ENCODE measurements around the gene GID8. TPM values are rescaled to one million over a fixed set of nuclear protein-coding genes. Genes with fewer than 3 reads are reported as not detected.
"Not testable (repeated sequence)": the region's sequence is repeated elsewhere in the genome, so short reads cannot be mapped to it uniquely, and the experiment has no call there.

Gene GID8
- total RNA-seq, 1 donor from 2014 or later, result 31.5 TPM

DNA sequence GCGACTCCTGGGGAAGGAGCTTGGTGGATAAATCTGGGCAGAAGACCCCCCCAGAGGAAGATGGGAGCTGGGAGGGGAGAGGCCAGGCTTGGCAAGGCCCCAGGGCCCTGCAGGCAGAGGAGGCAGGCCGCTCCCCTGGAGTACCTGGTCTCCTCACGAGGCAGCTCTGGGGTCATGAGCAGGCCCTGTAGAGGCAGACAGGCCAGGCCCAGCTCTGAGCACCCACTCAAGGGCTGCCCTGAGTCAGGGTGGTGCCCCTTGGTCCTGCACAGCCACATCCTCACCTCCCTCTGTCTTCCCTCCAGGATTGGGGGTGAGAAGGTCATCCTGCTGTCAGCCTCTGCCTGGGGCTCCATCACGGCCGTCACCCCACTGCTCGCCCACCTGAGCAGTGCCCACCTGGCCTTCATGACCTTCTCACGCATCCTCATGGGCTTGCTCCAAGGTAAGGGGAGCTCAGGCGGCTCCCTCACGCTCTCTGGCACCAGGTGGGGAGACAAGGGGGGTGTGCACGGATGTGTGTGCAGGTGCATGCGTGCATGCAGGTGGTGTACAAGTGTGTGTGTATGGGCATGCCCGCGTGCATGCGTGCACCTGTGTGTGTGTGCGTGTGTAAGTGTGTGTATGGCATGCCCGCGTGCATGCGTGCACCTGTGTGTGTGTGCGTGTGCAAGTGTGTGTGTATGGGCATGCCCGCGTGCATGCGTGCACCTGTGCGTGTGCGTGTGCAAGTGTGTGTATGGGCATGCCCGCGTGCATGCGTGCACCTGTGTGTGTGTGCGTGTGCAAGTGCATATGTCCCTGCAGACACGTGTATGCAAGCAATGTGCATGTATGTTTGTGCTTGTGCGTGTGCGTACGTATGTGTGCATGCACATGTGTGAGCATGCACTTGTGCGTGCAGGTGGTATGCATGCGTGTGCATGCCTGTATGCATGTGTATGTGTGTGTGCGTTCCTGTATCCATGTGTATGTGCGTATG, 19.5 kb downstream of the GID8 start:
- no peak for DNase-seq (ENCODE audit: low spot score)

DNA sequence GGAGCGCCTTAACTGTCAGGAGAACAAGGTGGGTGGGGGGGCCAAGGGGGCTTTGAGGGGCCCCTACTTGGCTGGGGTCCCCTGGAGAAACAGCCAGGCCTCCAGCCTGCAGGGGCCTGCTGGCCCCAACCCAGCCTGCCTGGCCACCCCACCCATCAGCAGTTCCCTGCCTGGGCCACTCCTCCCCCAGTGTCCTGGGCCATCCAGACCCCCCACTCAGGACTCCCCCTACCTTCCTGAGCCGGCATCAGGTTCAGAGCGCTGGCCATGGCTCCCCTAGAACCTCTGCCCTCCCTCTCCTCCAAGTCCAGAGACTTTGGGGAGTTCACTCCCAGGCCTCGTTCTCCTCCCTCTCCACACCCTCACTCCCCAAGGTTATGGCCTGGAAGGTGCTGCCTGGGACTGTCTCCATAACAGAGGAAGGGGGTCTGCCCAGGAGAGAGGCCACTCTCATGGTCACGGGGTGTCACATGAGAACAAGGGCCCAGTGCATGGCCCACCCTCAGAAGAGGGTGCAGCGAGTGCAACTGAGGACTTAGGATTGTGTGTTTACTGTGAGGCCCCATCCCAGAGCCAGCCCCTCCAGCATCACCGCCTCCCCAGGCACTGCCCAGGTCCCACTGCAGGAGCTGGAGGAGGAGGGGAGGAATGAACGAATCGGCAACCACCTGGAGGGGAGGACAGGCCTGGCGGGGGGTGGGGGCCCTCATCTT, 20.6 kb downstream of the GID8 start:
- DNase-seq (ENCODE audit: low spot score), result no peak

DNA sequence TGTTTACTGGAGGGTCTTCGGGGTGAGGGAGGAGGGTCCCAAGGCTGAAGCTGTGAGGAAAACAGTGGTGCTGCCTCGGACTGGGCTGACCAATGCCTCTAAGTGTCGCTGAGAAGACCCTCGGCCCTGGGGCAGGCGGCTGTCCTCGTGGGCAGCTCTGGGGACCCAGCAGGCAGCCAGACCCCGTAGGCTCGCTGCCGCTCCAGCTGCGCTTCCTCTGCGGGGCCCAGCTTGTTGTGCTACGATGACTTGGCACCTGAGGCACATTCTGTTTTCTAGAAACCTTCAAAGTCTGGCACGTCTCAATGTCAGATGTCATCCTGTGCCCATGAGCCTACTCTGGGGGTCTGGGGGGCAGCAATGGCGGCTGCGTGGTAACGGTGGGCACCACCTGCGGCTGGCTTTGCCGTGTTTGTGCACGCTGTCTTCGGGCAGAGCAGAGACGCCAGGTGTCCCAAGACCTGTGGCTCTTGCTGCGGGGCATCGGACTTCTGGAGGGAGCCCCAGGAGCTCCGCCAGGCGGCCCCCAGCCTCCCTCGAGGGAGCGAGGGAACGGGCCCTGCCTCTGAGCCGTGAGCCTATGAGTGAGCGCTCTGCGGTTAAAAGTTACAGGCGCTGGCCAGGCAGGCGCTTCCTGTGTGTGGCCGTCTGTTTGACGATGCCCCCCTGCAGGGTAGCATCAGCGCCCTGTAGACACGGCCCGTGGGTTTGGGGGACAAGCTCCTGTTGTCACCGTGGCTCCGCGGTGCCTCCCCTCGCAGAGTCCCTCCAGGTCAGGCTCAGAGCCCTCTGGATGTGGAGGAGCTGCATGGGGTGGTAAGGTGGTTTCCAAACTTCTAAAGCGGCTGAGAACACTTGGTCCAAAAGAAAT, 21.4 kb downstream of the GID8 start:
- DNase-seq (ENCODE audit: low spot score), result no peak

DNA sequence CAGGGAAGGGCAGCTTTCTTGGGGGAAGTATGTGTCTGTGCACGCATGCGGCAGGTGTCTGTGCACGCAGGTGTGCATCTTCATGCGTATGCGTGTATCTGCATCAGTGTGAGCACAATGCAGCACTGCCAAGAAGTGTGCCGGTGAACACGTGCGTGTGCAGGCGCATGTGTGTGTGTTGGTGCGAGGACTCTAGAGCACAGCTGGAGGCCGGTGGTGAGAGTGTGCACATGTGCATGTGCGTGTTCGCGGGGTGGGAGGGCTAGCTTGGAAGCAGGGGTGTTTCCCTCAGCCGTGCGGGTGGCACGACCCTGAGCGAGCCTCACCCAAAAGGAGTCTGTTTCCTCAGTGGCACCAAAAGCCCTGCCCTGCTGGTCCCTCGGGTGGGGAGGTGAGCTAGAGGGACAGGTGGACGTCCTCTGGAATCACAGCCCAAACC, 22.1 kb downstream of the GID8 start:
- no peak for DNase-seq (ENCODE audit: low spot score)

DNA sequence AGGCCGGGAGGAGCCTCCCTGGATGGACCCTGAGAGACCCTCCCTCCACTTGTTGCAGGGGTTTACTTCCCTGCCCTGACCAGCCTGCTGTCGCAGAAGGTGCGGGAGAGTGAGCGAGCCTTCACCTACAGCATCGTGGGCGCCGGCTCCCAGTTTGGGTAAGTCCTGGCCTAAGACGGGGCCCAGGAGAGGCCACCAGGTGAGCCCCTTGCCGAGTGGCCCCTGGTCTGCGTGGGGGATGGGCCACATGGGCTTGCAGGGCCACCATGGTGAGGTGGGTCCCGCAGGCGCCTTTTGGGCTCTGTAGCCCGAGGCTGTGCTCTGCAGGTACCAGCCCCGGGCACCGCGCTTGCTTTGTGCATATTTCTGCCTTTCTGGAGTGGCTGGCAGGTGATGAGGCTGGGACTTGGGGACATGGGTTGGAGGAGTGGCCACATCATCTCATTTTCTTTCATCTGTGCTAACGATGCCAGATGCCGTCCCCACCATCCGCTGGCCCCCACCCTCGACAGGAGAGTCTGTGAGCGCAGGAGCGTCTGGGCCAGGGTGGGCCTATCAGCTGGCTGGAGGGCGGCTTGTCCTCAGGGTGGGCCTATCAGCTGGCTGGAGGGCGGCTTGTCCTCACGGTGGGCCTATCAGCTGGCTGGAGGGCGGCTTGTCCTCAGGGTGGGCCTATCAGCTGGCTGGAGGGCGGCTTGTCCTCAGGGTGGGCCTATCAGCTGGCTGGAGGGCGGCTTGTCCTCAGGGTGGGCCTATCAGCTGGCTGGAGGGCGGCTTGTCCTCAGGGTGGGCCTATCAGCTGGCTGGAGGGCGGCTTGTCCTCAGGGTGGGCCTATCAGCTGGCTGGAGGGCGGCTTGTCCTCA, 22.7 kb downstream of the GID8 start:
- not testable (repeated sequence) for DNase-seq (ENCODE audit: low spot score)

DNA sequence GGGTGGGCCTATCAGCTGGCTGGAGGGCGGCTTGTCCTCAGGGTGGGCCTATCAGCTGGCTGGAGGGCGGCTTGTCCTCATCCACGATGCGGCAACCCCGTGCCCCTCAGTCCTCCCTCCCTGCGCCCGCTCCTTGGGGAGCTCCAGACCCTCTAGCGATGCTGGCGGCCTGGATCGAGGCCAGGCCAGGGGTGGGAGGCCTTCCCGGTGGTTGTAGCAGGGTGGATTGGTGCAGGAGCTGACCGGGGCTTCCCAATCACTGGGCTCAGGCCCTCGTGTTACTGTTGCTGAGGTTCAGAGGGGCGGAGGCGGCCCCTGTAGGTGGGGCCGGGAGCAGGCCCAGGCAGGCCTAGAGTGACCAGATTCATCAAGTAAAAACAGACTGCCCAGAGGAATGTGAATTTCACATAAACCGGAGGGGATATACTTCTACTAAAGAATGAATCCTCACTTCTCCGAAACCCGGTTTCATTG, 23.4 kb downstream of the GID8 start:
- peak; percentile 61 for DNase-seq (ENCODE audit: low spot score)

DNA sequence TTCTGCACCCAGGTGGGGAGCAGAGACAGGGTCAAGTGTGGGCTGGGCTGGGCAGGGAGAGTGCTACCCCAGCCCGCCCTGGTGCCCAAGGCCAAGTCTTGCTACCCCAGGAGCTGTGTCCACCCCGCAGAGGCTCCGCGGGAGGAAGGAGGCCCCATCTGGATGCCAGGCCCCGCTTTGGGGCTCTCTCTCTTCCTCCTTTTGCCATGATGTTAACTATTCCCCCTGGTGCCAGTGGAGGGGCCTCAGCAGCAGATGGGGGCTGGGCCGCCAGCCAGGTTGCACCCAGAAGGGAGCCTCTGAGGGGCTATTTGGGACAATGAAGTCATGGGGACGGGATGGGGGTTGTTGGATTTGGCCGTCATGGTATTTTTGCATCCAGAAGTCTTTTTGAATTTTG, 23.9 kb downstream of the GID8 start:
- DNase-seq (ENCODE audit: low spot score), result no peak

DNA sequence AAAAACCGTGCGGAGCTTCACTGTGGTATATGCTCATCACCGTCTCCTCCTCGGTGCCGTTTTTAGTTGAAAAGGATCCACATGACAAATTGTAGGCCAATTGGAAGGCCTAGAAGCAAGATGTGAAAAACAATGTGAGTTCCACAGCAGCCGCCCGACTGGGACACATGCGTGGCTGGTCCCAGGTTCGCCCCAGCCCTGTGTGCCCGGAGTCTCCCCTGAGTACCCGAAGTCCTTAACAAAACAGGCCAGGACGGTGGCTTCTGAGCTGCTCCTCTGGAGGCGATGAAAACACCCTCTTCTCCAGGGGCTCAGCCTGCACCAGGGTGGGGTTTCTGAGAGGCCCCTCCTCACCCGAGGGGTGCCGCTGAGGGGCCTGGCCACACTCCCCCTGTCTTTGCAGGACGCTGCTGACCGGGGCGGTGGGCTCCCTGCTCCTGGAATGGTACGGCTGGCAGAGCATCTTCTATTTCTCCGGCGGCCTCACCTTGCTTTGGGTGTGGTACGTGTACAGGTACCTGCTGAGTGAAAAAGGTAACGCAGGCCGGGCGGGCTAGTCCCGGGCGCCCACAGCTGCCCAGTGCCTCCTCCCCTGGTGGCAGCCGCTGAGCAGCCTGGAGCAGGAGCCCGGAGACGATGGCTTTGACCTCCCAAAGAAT, 24.4 kb downstream of the GID8 start:
- DNase-seq (ENCODE audit: low spot score), result no peak

DNA sequence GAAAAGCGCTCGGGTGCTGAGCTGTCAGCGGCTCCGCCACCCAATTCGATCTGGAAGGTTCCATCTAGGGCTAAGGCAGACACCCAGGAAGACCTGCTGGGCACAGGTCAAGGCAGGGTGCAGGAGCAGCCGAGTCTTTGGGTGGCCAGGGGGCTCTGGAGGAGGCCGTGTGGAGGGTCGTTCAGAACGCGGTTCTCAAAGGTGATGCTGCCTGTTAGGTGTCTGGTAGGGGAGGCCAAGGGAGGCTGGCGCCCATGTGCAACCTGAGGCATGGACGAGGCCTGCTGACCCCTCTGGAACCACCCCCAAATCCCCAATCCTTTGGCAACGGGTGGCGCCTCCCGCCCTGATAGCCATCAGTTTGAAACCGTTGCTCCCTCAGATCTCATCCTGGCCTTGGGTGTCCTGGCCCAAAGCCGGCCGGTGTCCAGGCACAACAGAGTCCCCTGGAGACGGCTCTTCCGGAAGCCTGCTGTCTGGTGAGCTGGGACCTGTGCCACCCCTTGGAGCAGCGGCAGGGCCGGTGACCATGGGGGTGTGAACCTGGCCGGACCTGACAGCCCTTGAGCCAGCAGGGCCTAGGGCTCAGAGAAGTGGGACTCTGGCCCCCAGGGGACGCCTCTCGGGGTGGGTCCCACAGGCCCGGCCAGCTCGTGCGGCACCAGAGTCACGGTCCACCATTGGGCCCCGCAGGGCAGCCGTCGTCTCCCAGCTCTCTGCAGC, 25.1 kb downstream of the GID8 start:
- no peak for DNase-seq (ENCODE audit: low spot score)

DNA sequence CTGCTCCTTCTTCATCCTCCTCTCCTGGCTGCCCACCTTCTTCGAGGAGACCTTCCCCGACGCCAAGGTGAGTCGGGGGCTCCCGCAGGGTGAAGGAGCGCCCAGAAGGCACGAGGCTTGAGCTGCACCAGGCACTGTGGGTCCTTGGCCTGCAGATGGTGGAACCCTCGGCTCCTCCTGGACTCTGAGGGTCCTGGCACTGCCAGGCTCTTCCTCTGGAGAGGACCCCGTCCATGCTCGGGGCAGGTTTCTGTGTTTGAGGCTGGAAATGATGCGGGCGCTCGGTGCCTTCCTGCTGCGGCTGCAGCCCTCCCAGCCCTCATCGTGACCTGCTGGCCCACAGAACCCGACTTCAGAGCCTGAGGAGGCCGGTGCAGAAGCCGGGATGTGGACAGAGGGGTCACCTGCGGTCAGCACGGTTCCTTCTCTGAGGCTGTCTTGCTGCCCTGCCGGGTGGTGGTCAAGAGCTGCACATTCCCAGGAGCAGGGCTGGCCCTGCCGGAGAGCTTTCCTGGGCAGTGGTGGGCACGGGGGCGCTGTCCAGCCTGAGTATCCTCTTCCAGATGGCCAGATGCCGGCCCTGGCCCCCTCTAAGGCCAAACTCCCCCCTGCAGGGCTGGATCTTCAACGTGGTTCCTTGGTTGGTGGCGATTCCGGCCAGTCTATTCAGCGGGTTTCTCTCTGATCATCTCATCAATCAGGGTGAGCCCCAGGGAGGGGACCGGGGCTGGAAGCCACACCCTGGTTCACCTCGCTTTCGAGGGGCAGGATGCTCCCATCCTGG, 25.9 kb downstream of the GID8 start:
- no peak for DNase-seq (ENCODE audit: low spot score)

DNA sequence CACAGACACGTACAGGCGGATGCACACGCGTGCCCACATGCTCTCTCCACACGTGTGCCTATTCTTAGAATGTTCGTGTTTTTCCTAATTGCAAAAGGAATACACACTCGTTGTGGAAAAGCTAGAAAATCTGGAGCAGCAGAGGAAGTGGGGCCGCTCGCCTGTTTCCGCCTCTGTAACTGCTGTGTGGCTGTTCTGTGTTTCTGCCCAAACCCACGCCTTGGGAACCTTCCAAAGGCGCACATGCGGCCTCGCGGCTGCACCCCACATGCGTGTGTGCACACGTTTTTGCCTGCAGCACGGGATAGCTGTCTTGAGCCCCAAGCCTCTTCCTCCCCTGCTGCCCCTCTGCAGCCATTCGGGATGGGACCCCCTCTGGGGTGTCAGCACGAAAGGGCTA, 26.8 kb downstream of the GID8 start:
- DNase-seq (ENCODE audit: low spot score), result no peak

DNA sequence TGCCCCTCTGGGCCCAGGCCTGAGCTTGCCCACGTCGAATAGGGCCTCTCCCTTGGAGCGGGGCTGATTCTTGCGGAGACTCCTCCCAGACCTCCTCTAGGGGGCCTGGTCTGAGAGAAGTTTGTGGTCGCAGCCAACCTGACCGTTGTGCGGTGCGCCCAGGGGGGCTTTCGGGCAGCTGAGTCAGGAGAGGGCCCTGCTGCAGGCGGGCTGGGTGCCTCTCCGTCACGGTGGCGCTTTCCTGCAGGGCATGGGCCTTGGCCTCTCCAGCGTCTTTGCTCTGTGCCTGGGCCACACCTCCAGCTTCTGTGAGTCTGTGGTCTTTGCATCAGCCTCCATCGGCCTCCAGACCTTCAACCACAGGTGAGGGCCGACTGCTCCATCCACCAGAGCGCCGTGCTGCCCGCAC, 27.4 kb downstream of the GID8 start:
- DNase-seq (ENCODE audit: low spot score), result no peak

DNA sequence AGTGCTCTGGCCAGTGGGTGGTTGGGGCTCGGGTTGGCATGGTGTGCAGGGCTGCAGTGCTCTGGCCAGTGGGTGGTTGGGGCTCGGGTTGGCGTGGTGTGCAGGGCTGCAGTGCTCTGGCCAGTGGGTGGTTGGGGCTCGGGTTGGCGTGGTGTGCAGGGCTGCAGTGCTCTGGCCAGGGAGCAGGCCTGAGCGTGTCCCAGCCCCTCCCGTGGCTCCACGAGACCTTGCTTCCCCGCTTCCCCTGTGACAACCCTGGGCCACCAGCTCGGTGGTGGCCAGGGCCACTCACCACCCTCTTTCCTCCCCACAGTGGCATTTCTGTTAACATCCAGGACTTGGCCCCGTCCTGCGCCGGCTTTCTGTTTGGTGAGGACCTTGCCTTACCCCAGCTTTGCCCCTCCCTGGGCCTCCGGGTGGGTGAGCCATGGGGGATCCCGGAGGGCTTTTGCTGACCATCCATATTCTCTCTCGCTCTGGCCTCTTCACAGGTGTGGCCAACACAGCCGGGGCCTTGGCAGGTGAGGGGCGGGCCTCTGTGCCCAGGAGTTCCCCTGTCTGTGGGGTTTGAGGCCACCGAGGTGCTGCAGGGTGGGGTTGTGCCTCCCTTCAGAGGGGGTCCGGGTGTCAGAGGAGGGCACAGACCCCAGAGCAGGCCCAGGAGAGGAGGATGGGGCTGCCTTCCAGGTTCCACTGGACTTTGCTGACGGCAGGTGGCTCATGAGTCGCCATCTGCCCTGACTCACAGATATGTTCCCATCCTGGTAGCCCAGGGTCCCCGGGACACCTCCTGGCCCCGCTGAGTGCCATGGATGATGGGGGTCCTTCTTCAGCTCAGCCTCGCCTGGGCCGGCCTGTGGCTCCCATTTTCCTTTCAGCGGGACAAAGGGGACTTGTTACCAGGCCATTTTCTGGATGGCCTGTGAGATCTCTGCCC, 28.5 kb downstream of the GID8 start:
- no peak for DNase-seq (ENCODE audit: low spot score)

DNA sequence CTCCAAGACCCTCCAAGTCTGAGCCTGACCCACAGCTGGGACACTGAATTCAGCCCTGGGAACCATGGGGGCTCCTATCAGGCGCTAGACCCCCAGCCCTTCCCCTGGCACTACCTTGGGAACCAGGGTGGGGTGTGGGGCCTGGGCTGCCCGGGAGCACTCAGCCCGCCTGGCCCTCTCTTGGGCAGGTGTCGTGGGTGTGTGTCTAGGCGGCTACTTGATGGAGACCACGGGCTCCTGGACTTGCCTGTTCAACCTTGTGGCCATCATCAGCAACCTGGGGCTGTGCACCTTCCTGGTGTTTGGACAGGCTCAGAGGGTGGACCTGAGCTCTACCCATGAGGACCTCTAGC, 29.2 kb downstream of the GID8 start:
- DNase-seq (ENCODE audit: low spot score), result no peak

DNA sequence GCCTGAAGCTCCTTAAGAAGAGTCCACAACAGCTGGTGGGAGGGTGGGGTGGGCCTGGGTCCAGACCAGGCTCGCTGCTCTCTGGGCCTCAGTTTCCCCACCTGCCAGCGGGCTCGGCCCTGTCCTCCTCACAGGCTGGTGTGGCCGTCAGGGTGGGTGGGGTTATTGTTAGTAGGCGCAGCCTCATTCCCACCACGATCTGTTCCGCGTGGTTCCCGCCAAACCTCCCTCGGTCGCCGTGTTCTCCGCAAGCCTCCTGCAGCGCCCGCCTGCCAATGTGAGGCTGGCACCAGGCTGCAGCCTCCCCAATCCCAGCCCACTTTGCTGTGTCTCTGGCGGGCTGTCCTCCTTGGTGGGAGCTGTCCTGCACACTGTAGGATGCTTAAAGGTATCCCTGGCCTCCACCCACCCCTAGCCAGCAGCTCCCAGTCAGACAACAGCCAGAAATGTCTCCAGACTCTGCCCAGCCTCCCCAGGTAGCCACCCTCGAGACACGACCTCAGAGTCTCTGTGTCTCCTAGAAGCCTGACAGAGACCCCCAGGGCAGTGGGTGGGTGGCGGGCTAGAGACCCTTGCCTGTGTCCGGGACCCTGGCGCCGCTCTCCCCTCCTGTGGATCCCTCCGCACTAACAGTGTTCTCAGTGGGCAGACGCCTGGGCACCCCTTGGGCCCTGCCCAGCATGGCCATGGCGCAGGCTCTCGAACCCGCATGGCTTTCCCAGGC, 29.8 kb downstream of the GID8 start:
- no peak for DNase-seq (ENCODE audit: low spot score)

DNA sequence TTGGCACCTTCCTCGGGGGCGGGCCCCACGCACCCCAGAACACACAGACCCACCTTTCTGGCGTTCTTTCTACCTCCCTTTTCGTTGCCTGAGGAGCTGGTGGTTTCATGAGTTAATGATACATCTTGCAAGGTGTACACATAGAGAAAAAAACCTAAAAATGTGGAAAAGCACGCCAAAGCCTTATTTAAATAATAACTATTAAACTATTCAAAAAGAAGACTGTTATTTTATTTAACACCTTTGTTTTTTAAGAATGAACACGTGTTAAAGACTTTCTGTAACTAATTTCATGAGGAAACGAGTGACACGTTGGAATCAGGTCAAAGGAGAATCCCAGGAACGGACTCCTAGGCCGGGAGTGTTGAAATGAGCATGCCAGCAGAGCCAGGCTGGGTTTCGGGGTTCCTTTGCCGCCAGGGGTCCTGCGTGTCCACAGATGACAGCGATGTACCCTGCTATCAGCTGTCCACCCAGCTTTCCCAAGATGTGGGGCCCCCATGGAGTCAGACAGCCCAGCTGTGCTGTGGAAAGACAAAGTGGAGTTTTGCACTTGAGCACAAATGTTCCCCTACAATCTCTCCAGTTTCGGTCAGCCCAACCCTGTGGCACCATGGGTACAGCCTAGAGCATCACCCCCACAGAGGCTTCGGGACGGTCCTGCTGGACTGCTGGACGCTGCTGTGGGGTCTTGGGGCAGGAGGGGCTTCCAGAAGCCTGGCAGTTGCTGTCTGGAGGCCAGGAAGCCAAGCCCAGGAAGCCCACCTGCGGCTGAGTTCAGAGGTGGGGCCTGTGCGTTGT, 30.6 kb downstream of the GID8 start:
- DNase-seq (ENCODE audit: low spot score), result no peak
